ENCODE data around the gene APH1B.

GRCh38 chr15:63340353-63340752 is 62.9 kb downstream of the APH1B start:
- TF ChIP-seq, protein P1, sequence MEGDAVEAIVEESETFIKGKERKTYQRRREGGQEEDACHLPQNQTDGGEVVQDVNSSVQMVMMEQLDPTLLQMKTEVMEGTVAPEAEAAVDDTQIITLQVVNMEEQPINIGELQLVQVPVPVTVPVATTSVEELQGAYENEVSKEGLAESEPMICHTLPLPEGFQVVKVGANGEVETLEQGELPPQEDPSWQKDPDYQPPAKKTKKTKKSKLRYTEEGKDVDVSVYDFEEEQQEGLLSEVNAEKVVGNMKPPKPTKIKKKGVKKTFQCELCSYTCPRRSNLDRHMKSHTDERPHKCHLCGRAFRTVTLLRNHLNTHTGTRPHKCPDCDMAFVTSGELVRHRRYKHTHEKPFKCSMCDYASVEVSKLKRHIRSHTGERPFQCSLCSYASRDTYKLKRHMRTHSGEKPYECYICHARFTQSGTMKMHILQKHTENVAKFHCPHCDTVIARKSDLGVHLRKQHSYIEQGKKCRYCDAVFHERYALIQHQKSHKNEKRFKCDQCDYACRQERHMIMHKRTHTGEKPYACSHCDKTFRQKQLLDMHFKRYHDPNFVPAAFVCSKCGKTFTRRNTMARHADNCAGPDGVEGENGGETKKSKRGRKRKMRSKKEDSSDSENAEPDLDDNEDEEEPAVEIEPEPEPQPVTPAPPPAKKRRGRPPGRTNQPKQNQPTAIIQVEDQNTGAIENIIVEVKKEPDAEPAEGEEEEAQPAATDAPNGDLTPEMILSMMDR (IDR thresholded peaks at IDR 0.05), result no peak
- TF ChIP-seq POLR2A (IDR thresholded peaks at IDR 0.05), result no peak

All from uterus (tissue), 2 donors.